Measurements from ENCODE around the gene TEAD1.

The TEAD1 gene

GRCh38 chr11:12824281-12825041 is 150.2 kb downstream of the TEAD1 start:
- H3K27ac ChIP-seq (ENCODE audit: low read depth, low read length): peak overlapping the region; percentile 29
- no peaks in the 10 kb centered on the region for H3K4me1 ChIP-seq (ENCODE audit: control insufficient read depth, insufficient read depth, low read length)
- no peak overlapping the region for H3K9ac ChIP-seq (ENCODE audit: low read length)

GRCh38 chr11:12826441-12826840 is 152.2 kb downstream of the TEAD1 start:
- Histone ChIP-seq H3K27me3 (ENCODE audit: control insufficient read depth, insufficient read depth, low read length) (no peaks in the 10 kb centered on the region), H3K4me3 (ENCODE audit: low read length) (no peak overlapping the region), H3K4me1 (ENCODE audit: control insufficient read depth, insufficient read depth, low read length) (no peaks in the 10 kb centered on the region), H3K27ac (ENCODE audit: low read depth, low read length) (no peak overlapping the region), H3K36me3 (ENCODE audit: control insufficient read depth, insufficient read depth, low read length) (no peaks in the 10 kb centered on the region), H3K9ac (ENCODE audit: low read length) (no peak overlapping the region)

More at GRCh38 chr11:12824281-12825041, 150.2 kb downstream of the TEAD1 start:
- Histone ChIP-seq H3K4me3 (ENCODE audit: low read length) (no peak overlapping the region), H3K27me3 (ENCODE audit: control insufficient read depth, insufficient read depth, low read length) (no peaks in the 10 kb centered on the region), H3K36me3 (ENCODE audit: control insufficient read depth, insufficient read depth, low read length) (no peaks in the 10 kb centered on the region)

DNA sequence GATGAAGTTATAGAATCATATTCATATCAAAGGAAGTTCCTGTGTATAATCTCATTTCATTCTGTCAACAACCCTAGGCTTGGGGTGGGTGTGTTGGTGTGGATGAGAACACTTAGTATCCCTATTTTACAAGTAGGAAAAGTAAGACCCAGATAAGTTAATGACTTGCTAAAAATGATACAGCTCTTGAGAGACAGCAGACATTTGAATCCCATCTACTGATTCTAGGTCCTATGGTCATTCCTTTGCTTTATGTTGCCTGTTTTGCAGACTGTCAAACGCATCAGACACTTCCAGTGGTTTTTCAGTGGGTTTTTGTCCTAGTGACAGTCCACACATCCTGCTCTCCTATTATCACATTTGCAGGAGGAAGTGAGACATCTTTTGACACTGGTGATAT is 153.1 kb downstream of the TEAD1 start:
- H3K9ac ChIP-seq (ENCODE audit: low read length): no peak overlapping the region
- H3K4me3 ChIP-seq (ENCODE audit: low read length): peak overlapping the region; percentile 10
- no peaks in the 10 kb centered on the region for H3K4me1 ChIP-seq (ENCODE audit: control insufficient read depth, insufficient read depth, low read length)
- peak overlapping the region; percentile 38 for H3K27ac ChIP-seq (ENCODE audit: low read depth, low read length)
- H3K27me3 ChIP-seq (ENCODE audit: control insufficient read depth, insufficient read depth, low read length): no peaks in the 10 kb centered on the region
- H3K36me3 ChIP-seq (ENCODE audit: control insufficient read depth, insufficient read depth, low read length): no peaks in the 10 kb centered on the region

DNA sequence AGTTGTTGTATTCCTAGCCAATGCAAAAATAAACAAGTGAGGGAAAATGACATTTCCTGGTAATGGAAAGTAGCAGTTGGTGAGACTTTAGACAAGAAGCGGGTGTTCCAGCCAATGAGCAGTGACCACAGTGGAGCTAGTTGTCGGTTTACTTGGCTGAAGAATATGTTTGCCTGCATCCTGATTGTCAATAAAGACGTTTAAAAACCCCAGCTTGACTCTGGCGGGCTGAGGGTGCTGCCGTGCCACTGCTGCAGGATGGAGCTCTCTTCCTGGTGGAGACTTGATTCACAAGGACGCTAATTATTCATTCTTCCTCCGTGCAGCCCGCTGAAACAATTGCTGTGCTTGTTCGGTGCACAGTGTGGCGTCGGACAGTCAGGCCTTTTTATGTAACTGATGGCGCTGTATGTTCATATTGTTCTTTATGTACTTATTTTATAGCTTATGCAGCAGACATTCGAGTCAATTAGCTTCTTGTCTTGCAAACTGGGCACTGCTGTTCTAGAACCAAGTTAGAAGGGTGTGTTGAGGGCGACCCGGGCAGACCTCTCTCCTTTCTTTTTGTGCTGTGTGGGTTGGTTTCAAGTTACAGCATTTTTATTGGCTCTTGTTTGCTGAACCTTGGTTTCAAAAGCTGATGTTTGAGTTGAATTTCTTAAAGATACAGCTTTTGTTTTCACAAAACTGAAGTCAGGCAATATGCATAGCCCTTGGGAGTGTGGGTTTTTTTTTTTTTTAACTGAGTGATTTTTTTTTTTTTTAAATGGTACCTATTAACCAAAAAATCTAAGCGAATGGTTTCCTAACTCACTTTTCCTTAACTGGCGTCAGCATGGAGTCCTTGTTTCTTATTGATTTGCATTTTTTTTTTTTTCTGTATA is 153.9 kb downstream of the TEAD1 start:
- peak overlapping the region; percentile 38 for H3K27ac ChIP-seq (ENCODE audit: low read depth, low read length)
- H3K36me3 ChIP-seq (ENCODE audit: control insufficient read depth, insufficient read depth, low read length): no peaks in the 10 kb centered on the region
- no peaks in the 10 kb centered on the region for H3K27me3 ChIP-seq (ENCODE audit: control insufficient read depth, insufficient read depth, low read length)
- H3K4me3 ChIP-seq (ENCODE audit: low read length): peak overlapping the region; percentile 58
- no peaks in the 10 kb centered on the region for H3K4me1 ChIP-seq (ENCODE audit: control insufficient read depth, insufficient read depth, low read length)
- H3K9ac ChIP-seq (ENCODE audit: low read length): no peak overlapping the region

- H3K4me3 ChIP-seq (ENCODE audit: low read length): no peak overlapping the region
- no peaks in the 10 kb centered on the region for H3K36me3 ChIP-seq (ENCODE audit: control insufficient read depth, insufficient read depth, low read length)
- no peaks in the 10 kb centered on the region for H3K27me3 ChIP-seq (ENCODE audit: control insufficient read depth, insufficient read depth, low read length)
- no peaks in the 10 kb centered on the region for H3K4me1 ChIP-seq (ENCODE audit: control insufficient read depth, insufficient read depth, low read length)
- H3K9ac ChIP-seq (ENCODE audit: low read length): no peak overlapping the region
- H3K27ac ChIP-seq (ENCODE audit: low read depth, low read length): peak overlapping the region; percentile 6
Measured at GRCh38 chr11:12829131-12829530, 154.9 kb downstream of the TEAD1 start.

DNA sequence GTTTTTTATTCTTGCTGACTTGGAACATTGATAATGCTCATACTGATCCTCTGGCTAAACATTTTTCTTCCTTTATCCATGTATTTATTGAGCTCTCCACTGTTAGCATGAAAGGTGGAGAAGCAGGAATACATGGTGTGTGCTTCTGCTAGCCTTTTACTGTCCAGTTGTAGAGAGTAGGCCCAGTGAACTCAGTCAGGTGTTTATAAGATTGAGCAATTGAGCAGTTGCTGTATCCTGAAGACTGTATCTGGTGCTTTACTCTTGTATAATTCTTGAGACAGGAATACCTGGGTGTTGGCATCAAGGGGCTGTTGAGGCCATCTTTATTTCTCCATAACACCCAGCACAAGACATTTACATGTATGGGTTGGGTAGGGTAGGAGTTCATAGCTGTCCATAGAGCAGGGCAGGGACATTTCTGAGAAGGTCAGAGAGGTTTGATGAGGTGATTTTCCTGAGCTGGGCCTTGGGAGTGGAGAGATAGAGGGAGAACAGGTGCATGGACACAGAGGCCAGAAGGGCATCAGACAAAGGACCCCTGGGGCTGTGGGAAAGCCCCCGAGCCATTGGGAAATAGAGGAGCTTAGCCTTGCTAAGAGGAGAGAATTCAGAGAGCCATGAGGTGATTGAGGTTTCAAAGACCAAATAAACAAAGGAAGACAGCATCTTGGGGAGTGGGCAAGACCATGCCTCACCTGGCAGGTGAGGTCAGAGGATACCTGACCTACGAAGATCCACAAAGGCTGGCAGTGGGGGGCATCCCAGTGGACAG is 155.5 kb downstream of the TEAD1 start:
- Histone ChIP-seq H3K27ac (ENCODE audit: low read depth, low read length) (no peak overlapping the region), H3K36me3 (ENCODE audit: control insufficient read depth, insufficient read depth, low read length) (no peaks in the 10 kb centered on the region), H3K27me3 (ENCODE audit: control insufficient read depth, insufficient read depth, low read length) (no peaks in the 10 kb centered on the region), H3K9ac (ENCODE audit: low read length) (no peak overlapping the region), H3K4me1 (ENCODE audit: control insufficient read depth, insufficient read depth, low read length) (no peaks in the 10 kb centered on the region), H3K4me3 (ENCODE audit: low read length) (no peak overlapping the region)

DNA sequence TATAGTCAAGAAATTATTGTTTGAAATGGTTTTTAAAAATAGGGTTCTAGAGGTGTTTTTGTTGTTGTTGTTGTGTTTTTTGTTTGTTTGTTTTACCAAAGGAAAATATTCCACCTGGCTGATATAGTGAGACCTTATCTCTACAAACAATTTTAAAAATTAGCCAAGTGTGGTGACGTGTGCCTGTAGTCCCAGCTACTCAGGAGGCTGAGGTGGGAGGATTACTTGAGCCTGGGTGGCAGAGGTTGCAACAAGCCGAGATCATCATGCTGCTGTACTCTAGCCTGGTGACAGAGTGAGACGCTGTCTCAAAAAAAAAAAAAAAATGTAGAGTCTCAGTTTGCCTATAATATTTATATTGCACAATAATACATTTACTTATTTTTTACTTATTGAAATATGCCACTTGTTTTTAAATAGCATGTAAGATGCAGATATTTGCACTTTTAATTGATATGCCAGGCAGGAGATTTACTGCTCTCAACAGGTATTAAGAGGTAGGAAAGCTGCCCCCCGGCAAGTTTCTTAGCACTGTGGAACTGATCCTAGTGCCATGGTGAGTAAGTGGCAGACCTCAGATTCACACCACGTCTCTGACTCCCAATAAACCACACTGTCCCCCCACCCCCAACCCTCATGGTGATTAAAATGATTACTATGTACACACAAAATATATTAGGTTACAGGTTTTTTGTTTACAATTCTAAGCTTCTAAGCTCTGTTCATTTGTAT is 157.4 kb downstream of the TEAD1 start:
- Histone ChIP-seq H3K4me1 (ENCODE audit: control insufficient read depth, insufficient read depth, low read length) (no peaks in the 10 kb centered on the region), H3K9ac (ENCODE audit: low read length) (no peak overlapping the region), H3K27me3 (ENCODE audit: control insufficient read depth, insufficient read depth, low read length) (no peaks in the 10 kb centered on the region), H3K27ac (ENCODE audit: low read depth, low read length) (no peak overlapping the region), H3K36me3 (ENCODE audit: control insufficient read depth, insufficient read depth, low read length) (no peaks in the 10 kb centered on the region), H3K4me3 (ENCODE audit: low read length) (no peak overlapping the region)

- Histone ChIP-seq H3K9ac (ENCODE audit: low read length) (no peak overlapping the region), H3K4me1 (ENCODE audit: control insufficient read depth, insufficient read depth, low read length) (no peaks in the 10 kb centered on the region), H3K27me3 (ENCODE audit: control insufficient read depth, insufficient read depth, low read length) (no peaks in the 10 kb centered on the region), H3K36me3 (ENCODE audit: control insufficient read depth, insufficient read depth, low read length) (no peaks in the 10 kb centered on the region), H3K27ac (ENCODE audit: low read depth, low read length) (no peak overlapping the region), H3K4me3 (ENCODE audit: low read length) (no peak overlapping the region)
Measured at GRCh38 chr11:12832480-12833224, 158.4 kb downstream of the TEAD1 start.

GRCh38 chr11:12834166-12834565 is 159.9 kb downstream of the TEAD1 start:
- H3K9ac ChIP-seq (ENCODE audit: low read length): no peak overlapping the region
- no peaks in the 10 kb centered on the region for H3K27me3 ChIP-seq (ENCODE audit: control insufficient read depth, insufficient read depth, low read length)
- no peak overlapping the region for H3K4me3 ChIP-seq (ENCODE audit: low read length)
- H3K27ac ChIP-seq (ENCODE audit: low read depth, low read length): no peak overlapping the region
- no peaks in the 10 kb centered on the region for H3K4me1 ChIP-seq (ENCODE audit: control insufficient read depth, insufficient read depth, low read length)
- H3K36me3 ChIP-seq (ENCODE audit: control insufficient read depth, insufficient read depth, low read length): no peaks in the 10 kb centered on the region

DNA sequence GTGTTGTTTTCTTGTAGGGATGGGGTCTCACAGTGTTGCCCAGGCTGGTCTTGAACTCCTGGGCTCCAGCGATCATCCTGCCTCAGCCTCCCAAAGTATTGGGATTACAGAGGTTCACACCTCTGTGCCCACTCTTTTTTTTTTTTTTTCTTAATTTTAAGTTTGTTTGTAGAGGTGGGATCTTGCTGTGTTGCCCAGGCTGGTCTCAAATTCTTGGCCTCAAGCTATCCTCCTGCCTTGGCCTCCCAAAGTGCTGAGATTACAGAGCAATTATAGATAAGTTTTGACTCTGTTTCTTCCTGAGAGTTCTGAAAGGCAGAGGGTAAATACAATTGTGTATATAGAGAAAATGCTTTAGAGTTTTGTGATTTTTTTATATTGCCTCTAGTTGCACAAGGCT is 160.4 kb downstream of the TEAD1 start:
- Histone ChIP-seq H3K4me3 (ENCODE audit: low read length) (no peak overlapping the region), H3K27me3 (ENCODE audit: control insufficient read depth, insufficient read depth, low read length) (no peaks in the 10 kb centered on the region), H3K9ac (ENCODE audit: low read length) (no peak overlapping the region), H3K4me1 (ENCODE audit: control insufficient read depth, insufficient read depth, low read length) (no peaks in the 10 kb centered on the region), H3K27ac (ENCODE audit: low read depth, low read length) (no peak overlapping the region), H3K36me3 (ENCODE audit: control insufficient read depth, insufficient read depth, low read length) (no peaks in the 10 kb centered on the region)

GRCh38 chr11:12835286-12835685 is 161.1 kb downstream of the TEAD1 start:
- no peaks in the 10 kb centered on the region for H3K4me1 ChIP-seq (ENCODE audit: control insufficient read depth, insufficient read depth, low read length)
- no peak overlapping the region for H3K27ac ChIP-seq (ENCODE audit: low read depth, low read length)
- no peaks in the 10 kb centered on the region for H3K36me3 ChIP-seq (ENCODE audit: control insufficient read depth, insufficient read depth, low read length)
- no peak overlapping the region for H3K4me3 ChIP-seq (ENCODE audit: low read length)
- no peak overlapping the region for H3K9ac ChIP-seq (ENCODE audit: low read length)
- H3K27me3 ChIP-seq (ENCODE audit: control insufficient read depth, insufficient read depth, low read length): no peaks in the 10 kb centered on the region

All from rectal smooth muscle tissue (tissue), 1 donor.